SK-N-MC (cell line): ENCODE results near the gene SERPINH1.
A peak's percentile ranks its signal among the peaks of the same experiment; 100 is the strongest.

Experiments
- DNase-seq: peaks from one replicate; pipeline ENCODE4 v3.0.0-alpha.2; 2011; ENCODE audit warnings: low read depth, low spot score
- H3K27ac ChIP-seq: fragments of 200-600 bp; sonication (generic); 2 replicates; pipeline ENCODE4 v1.5.1; 2016; ENCODE audit warnings: mixed run types
- H3K36me3 ChIP-seq: fragments of 200-600 bp; sonication (generic); 2 replicates; pipeline ENCODE4 v1.6.1; 2017; ENCODE audit warnings: antibody characterized with exemption, low read length, mixed read lengths; ENCODE audit not compliant: insufficient read depth
- H3K4me3 ChIP-seq: fragments of 200-600 bp; sonication (generic); 2 replicates; pipeline ENCODE4 v1.5.1; 2016
- H3K9ac ChIP-seq: fragments of 200-600 bp; sonication (generic); 2 replicates; pipeline ENCODE4 v1.8.0; 2017; ENCODE audit warnings: mixed run types, mixed read lengths; ENCODE audit not compliant: insufficient read length
- H3K9me3 ChIP-seq: fragments of 200-600 bp; sonication (generic); 2 replicates; pipeline ENCODE4 v1.6.1; 2017; ENCODE audit warnings: low read depth, mild to moderate bottlenecking, antibody characterized with exemption, low read length, moderate library complexity, mixed read lengths
- EZH2 ChIP-seq: fragments of 200-600 bp; sonication (generic); IDR thresholded peaks from one replicate; pipeline ENCODE4 v1.6.1; 2017; ENCODE audit warnings: antibody characterized with exemption
- FOXP2 ChIP-seq: optimal IDR thresholded peaks from 2 replicates; pipeline ENCODE3; 2011; ENCODE audit warnings: mild to moderate bottlenecking, moderate library complexity; ENCODE audit not compliant: insufficient read depth; ENCODE audit errors: extremely low read length, control extremely low read depth
- POLR2AphosphoS5 ChIP-seq: IDR thresholded peaks from 2 replicates; pipeline ENCODE4 v1.6.1; 2012; ENCODE audit warnings: mild to moderate bottlenecking, low read depth, low read length, borderline replicate concordance

The SERPINH1 gene

DNA sequence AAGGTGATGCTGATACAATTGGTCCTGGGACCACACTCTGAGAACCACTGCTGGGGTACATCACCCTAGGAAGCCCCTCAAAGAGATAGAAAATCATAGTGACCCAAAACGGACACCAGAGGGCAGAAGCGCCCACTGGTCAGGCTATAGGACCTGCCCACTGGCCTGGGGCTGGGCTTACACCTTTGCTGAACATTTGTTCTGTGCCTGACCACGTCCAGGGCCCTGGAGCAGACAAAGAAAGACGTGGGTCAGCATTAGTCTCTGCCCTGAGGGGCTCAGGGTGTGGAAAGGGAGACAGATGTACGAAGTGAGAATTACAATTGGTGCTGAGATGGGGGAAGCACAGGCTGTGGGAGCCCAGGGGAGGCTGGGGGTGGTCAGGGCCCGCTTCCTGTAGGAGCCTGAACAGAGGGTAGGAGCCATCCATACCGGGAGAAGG lies 14.4 kb upstream of the SERPINH1 start:
- Histone ChIP-seq H3K27ac (no peak overlapping the region), H3K9ac (no peak overlapping the region), H3K9me3 (no peaks in the 10 kb centered on the region), H3K36me3 (no peaks in the 10 kb centered on the region), H3K4me3 (no peak overlapping the region)
- DNase-seq = no peak
- TF ChIP-seq FOXP2 (no peak), POLR2AphosphoS5 (no peak), EZH2 (no peak)

DNA sequence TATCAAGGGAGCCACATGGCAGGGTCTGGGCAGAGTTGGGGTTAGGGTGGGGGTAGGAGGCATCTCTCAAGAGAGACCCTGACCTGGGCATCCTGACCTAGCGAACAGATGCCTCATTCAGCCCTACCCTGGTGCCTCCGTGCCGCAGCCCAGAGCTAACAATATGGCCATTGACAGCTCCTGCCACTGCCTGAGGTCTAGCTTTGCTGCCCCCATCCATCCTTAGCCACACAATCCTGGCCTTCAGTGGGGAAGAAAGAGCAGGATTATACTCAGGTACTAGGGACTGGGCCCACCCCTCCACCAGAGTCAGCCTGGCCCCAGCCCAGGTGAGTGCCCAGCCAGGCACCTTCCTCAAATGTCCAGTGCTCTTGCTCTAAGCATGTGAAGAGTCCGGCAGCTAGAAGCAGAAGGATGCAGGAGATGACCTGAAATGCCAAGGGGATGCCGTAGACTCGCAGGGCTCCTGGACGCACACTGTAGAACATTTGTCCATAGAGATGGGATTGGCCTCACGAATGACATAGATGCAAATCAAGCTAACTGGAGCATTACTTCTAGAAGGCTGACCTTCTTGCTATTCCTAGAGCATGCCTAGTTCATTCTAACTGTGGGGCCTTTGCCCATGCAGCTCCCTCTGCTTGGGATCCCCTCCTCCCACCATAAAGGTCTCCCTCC lies 13.3 kb upstream of the SERPINH1 start:
- no peaks in the 10 kb centered on the region for H3K36me3 ChIP-seq

DNA sequence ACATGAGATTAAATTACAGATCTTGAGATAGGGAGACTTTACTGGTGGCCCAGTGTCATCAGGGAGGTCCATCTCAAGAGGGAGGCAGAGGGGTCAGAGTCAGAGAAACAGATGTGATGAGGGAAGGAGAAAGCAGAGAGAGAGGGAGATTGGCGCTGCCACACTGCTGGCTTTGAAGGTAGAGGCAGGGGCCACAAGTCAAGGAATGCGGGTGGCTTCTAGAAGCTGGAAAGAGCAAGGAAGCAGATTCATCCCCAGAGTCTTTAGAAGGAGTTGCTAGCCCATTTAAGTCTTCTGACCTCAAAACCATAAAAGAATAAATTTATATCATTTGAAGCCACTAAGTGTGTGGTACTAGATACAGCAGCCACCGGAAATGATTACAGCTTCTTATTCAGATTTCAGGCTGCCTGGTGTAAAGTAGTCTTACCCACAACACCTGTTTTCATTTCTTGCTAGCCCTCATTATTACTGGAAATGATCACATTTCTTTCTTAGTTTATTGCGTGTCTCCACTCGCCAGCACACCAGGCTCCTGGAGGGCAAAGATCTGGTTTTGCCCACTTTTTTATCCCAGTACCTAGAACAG lies 12.6 kb upstream of the SERPINH1 start:
- TF ChIP-seq EZH2 (no peak), FOXP2 (no peak), POLR2AphosphoS5 (no peak)
- no peak for DNase-seq
- no peak overlapping the region for H3K9ac ChIP-seq
- no peaks in the 10 kb centered on the region for H3K36me3 ChIP-seq
- H3K27ac ChIP-seq = no peak overlapping the region
- H3K9me3 ChIP-seq = no peaks in the 10 kb centered on the region
- H3K4me3 ChIP-seq = no peak overlapping the region

More for the DNA sequence above, 13.3 kb upstream of the SERPINH1 start:
- Histone ChIP-seq H3K9ac (no peak overlapping the region), H3K27ac (no peak overlapping the region), H3K9me3 (no peaks in the 10 kb centered on the region), H3K4me3 (no peak overlapping the region)
- no peak for TF ChIP-seq EZH2
- TF ChIP-seq FOXP2 = no peak
- no peak for TF ChIP-seq POLR2AphosphoS5
- no peak for DNase-seq

DNA sequence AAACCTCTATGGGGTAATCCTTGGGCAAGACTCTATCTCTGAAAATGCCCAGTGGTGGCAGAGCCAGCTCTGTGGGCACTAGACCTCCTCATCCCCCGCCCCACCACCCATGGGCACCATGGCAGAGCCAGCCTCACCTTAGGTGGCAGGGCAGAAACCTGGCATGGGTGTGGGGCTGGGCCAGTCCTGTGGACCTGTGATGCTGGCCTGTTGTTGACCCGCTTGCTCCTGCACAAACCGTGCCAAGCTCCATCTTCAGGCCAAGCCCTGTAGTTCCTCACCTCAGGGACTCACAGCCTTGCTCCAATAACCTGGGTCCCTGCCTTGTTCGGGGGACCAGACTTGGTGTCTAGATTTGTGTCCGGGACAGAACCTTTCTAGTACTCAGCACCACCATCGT lies 8.9 kb upstream of the SERPINH1 start:
- H3K27ac ChIP-seq = no peak overlapping the region; the same call in 1 of the 2 replicates
- H3K4me3 ChIP-seq = no peak overlapping the region
- no peaks in the 10 kb centered on the region for H3K9me3 ChIP-seq
- no peak for DNase-seq
- TF ChIP-seq EZH2 = no peak
- TF ChIP-seq FOXP2 = no peak
- H3K36me3 ChIP-seq = no peaks in the 10 kb centered on the region
- no peak overlapping the region for H3K9ac ChIP-seq

DNA sequence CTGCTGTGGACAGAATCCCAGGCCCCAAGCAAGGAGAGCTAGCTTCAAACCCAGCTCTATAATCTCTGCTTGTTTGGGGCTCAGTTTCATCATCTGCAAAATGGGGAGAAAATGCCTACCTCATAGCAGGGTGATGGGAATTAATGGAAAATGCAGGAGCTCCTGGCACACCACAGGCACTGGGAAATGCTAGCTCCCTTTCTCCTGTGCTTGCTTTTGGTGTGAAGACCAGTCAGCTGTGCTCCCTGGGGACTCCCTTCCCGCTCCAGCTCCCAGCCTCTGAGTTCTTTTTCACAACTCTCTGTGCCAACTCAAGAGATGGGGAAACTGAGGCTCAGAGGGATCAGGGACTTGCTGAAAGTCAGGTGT lies 8.2 kb upstream of the SERPINH1 start:
- DNase-seq = no peak
- Histone ChIP-seq H3K36me3 (no peaks in the 10 kb centered on the region), H3K9ac (peak overlapping the region; percentile 43), H3K27ac (peak overlapping the region; percentile 83), H3K9me3 (no peaks in the 10 kb centered on the region), H3K4me3 (no peak overlapping the region)
- TF ChIP-seq EZH2 = no peak
- no peak for TF ChIP-seq POLR2AphosphoS5
- no peak for TF ChIP-seq FOXP2

DNA sequence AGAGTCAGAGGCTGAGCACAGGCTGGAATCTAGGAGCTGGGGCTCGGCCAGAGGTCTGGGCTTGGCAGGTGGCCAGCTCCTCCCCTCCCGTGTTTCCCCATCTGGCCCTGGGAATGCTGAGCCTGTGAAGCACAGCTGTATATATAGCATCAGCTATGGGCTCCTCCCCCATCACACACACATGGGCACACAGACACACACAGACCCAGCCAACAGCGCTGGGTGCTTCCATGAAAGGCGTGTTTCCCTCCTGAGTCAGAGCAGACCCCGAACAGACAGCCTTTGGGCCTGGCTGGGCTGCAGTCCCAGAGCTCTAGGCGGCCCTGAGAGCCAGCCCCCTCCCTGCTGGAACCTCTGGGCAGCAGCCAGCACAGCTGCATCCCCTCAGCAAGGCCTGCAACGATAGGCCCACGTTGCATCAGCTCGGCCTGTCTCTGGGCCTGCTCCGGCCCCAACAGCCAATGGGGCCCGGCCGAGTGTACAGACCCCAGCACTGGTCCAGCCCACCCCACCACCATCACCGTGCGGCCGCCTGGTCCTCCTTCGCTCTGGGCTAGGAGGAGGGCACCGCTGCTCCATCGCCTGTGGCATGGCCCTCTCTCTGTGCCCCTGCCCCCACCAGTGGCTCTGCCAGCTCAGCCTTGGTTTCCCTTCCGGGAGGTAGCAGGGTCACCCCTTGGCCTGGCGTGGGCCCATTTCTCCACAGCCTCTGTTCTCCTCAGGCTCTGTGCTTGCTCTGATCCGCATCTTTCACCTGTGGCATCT lies 7.6 kb upstream of the SERPINH1 start:
- peak overlapping the region; percentile 83 for H3K27ac ChIP-seq
- no peak overlapping the region for H3K4me3 ChIP-seq
- peak overlapping the region; percentile 43 for H3K9ac ChIP-seq

DNA sequence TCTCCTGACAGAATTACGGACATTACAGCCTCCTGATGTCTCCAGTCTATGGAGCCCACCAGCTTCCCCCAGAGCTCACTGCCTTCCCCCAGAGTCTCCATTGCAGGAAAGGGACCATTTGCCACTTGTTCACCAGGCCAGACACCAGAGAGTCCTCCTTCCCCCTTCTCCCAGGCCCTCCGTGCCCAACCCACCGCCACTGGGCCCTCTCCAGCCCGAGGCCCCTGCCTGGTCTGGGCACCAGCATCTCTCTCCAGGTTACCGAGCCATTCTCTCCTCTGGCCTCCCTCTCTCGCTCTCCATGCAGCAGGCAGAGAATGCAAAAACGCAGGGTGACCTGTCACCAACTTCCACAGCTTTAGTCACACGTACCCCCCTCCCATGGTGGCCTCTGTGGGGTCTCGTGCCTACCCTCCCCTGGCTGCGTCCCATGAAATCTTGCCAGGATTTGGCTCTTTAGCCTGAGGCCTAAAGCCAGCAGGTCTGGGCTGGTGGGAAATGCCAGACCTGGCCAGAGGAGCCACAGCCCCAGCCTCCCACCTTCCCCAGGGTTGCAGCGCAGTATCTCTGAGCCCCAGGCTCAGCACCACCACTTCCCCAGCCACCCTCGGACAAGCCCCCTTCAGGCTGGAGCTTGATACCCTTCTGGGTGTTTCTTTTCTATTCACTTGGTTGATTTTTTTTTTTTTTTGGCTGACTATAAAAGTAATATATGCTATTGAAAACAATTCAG lies 6.8 kb upstream of the SERPINH1 start:
- H3K4me3 ChIP-seq = no peak overlapping the region
- peak overlapping the region; percentile 43 for H3K9ac ChIP-seq
- TF ChIP-seq FOXP2 (no peak), POLR2AphosphoS5 (no peak), EZH2 (no peak)
- DNase-seq = no peak
- H3K27ac ChIP-seq = peak overlapping the region; percentile 83
- no peaks in the 10 kb centered on the region for H3K36me3 ChIP-seq
- no peaks in the 10 kb centered on the region for H3K9me3 ChIP-seq

More for the DNA sequence above, 7.6 kb upstream of the SERPINH1 start:
- H3K9me3 ChIP-seq = no peaks in the 10 kb centered on the region
- H3K36me3 ChIP-seq = no peaks in the 10 kb centered on the region
- DNase-seq = no peak
- TF ChIP-seq EZH2 (no peak), FOXP2 (no peak), POLR2AphosphoS5 (no peak)

DNA sequence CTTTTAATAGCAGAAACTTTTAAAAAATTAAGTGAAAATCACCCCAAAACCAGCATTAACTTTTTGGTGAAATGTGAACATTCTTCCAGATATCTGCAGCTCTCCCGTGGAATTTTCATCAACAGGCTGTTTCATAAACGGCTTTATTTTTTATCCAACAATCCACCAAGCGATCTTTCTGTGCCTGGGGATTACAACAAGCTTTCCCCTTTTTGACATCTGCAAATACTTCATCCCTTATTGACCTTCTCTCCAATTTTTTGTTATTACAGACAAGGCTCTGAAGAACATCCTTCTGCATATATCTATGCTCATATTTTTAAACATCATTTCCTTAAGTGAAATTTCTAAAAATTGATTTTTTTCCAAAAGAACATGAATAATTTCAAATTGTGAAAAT lies 5.8 kb upstream of the SERPINH1 start:
- no peaks in the 10 kb centered on the region for H3K9me3 ChIP-seq
- no peak overlapping the region for H3K4me3 ChIP-seq
- H3K36me3 ChIP-seq = no peaks in the 10 kb centered on the region
- DNase-seq = no peak
- TF ChIP-seq POLR2AphosphoS5 (no peak), EZH2 (no peak), FOXP2 (no peak)
- peak overlapping the region; percentile 93 for H3K27ac ChIP-seq
- no peak overlapping the region for H3K9ac ChIP-seq
